T-helper 17 cell (primary cell): ENCODE measurements around the gene THADA. TPM values are rescaled to one million over a fixed set of nuclear protein-coding genes. Genes with fewer than 3 reads are reported as not detected.
A peak's percentile ranks its signal among the peaks of the same experiment; 100 is the strongest.

Experiments
- ATAC-seq: fragments of 150-1000 bp; cut with Tn5 transposase; 2 replicates; pipeline ENCODE4 v1.10.0; 2021; ENCODE audit warnings: mild to moderate bottlenecking, moderate library complexity
- DNase-seq, 3 donors: peaks; one replicate each; pipeline versions ENCODE4 v3.0.0 to v3.0.0-alpha.2; 2020 to 2021
- H3K9me3 ChIP-seq: one replicate; pipeline ENCODE4 v1.7.0; 2013; ENCODE audit warnings: low read length, mild to moderate bottlenecking; ENCODE audit not compliant: control insufficient read depth, poor library complexity, severe bottlenecking
- H3K27ac Mint-ChIP-seq: one replicate; pipeline ENCODE4 v1.8.0; 2022; ENCODE audit warnings: mild to moderate bottlenecking, moderate library complexity, mixed read lengths
- H3K27me3 Mint-ChIP-seq: one replicate; pipeline ENCODE4 v1.8.0; 2022; ENCODE audit warnings: mixed read lengths
- H3K36me3 Mint-ChIP-seq: one replicate; pipeline ENCODE4 v1.8.0; 2022; ENCODE audit warnings: low read depth, mixed read lengths
- H3K4me1 Mint-ChIP-seq: one replicate; pipeline ENCODE4 v1.8.0; 2022; ENCODE audit warnings: mild to moderate bottlenecking, mixed read lengths
- H3K4me3 Mint-ChIP-seq: one replicate; pipeline ENCODE4 v1.8.0; 2022; ENCODE audit warnings: mild to moderate bottlenecking, moderate library complexity, mixed read lengths
- total RNA-seq, 4 donors: library from RNA in 2 of 4; stranded (reverse) in 2 of 4; gene quantifications; one replicate each; pipeline ENCODE4 v1.2.3 and lab custom pipeline; 2022 to 2026

The THADA gene
- total RNA-seq, 2 donors from 2014 or later = 40.1 to 41.0 TPM

DNA sequence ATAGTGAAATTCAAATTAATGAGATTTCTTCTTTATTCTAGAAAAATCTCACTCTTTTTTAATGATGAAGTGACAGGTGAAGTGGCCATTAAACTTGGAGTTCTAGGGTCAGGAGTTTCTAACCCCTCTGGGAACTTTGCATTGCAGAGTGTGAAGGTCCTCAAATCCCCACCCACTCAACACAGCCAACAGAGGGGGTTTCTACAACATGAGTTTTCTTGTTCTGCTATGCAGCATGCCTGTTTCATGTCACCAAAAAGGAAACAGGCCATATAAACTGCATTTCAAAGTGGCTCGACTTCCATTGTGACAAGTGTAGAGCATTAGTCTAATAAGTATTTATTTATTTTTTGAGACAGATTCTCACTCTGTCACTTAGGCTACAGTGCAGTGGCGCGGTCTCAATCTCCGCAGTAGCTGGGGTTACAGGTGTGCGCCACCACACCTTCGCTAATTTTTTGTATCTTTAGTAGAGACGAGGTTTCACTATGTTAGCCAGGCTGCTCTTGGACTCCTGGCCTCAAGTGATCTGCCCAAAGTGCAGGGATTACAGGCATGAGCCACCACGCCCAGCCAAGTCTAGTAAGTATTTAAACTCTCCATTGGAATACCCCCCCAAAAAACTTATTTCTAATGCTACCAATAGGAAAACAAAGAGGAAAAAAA is 223.3 kb downstream of the THADA start:
- H3K9me3 ChIP-seq = no peaks in the 10 kb centered on the region
- peaks cover 3% of the 10 kb centered on the region for H3K36me3 Mint-ChIP-seq
- no peak overlapping the region for H3K4me3 Mint-ChIP-seq
- ATAC-seq (no peak), DNase-seq (no peak)
- H3K27ac Mint-ChIP-seq = no peak overlapping the region
- H3K27me3 Mint-ChIP-seq = no peaks in the 10 kb centered on the region
- peaks cover 13% of the 10 kb centered on the region for H3K4me1 Mint-ChIP-seq

DNA sequence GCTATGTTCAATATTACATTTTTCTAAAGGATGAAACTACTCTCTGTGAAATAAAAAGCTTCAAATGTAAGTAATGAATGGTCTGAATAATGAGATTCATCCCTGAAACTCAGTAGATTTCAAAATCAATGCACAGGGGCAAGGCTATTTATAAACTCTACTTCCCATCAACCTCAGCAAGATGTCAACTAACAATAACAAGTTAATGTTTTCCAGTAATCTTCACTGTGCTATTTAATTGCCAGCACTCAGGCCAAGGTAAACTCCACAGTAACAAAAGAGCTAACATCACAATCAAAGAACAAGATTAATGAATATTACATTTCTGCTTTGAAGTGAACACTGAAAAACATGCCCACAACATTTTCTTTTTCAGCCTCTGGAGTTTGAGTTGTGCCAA is 225.1 kb downstream of the THADA start:
- Mint-ChIP-seq H3K4me3 (no peak overlapping the region), H3K4me1 (peaks cover 20% of the 10 kb centered on the region), H3K36me3 (peaks cover 3% of the 10 kb centered on the region), H3K27me3 (no peaks in the 10 kb centered on the region), H3K27ac (no peak overlapping the region)
- DNase-seq = no peak
- ATAC-seq = no peak
- no peaks in the 10 kb centered on the region for H3K9me3 ChIP-seq

- Mint-ChIP-seq H3K4me1 (peaks cover 18% of the 10 kb centered on the region), H3K27ac (peak overlapping the region; percentile 1), H3K27me3 (no peaks in the 10 kb centered on the region), H3K4me3 (no peak overlapping the region), H3K36me3 (peaks cover 3% of the 10 kb centered on the region)
- no peaks in the 10 kb centered on the region for H3K9me3 ChIP-seq
- ATAC-seq (no peak), DNase-seq (no peak)
These were observed 225.7 kb downstream of the THADA start for GRCh38 chr2:43370146-43370545.

GRCh38 chr2:43368483-43369385 is 227.1 kb downstream of the THADA start:
- no peaks in the 10 kb centered on the region for H3K9me3 ChIP-seq
- no peaks in the 10 kb centered on the region for H3K27me3 Mint-ChIP-seq
- no peak overlapping the region for H3K27ac Mint-ChIP-seq
- ATAC-seq (no peak), DNase-seq (no peak)
- peaks cover 5% of the 10 kb centered on the region for H3K36me3 Mint-ChIP-seq
- H3K4me3 Mint-ChIP-seq = no peak overlapping the region
- peaks cover 18% of the 10 kb centered on the region for H3K4me1 Mint-ChIP-seq

DNA sequence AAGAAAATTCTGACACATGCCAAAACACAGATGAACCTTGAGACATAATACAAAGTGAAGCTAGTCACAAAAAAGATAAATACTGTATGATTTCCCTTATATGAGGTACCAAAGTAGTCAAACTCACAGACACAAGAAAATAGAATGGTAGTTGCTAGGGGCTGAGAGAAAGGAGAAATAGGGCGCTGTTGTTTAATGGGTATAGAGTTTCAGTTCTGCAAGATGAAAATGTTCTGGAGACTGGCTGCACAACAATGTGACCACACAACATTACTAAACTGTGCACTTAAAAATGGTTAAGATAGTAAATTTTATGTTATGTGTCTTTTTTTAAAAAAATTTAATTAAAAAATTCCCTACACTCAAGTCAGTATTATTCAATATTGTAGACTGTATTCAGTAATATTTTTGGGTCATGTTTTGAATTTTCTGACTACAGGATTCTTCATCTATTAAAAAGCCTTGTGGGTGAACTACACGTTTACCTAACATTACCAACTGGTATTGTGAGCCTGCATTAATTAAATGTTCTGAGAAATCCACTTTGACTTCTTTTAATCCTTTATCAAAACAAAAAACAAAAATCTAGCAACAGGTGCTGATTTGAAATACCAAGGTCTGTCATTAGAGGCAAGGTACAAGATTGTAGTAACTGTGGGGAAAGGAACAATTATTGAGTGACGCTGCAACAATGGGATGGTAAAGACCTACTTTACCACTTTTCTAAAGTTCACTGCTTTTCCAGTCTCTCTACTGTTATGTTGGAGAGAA is 228.6 kb downstream of the THADA start:
- H3K4me3 Mint-ChIP-seq = no peak overlapping the region

GRCh38 chr2:43363120-43363519 is 232.7 kb downstream of the THADA start:
- no peak overlapping the region for H3K27ac Mint-ChIP-seq
- H3K36me3 Mint-ChIP-seq = peaks cover 2% of the 10 kb centered on the region
- ATAC-seq = no peak
- no peaks in the 10 kb centered on the region for H3K27me3 Mint-ChIP-seq
- no peak for DNase-seq
- H3K9me3 ChIP-seq = no peaks in the 10 kb centered on the region
- no peak overlapping the region for H3K4me3 Mint-ChIP-seq
- peaks cover 13% of the 10 kb centered on the region for H3K4me1 Mint-ChIP-seq

More for the DNA sequence above, 228.6 kb downstream of the THADA start:
- no peak overlapping the region for H3K27ac Mint-ChIP-seq
- ATAC-seq = no peak
- no peaks in the 10 kb centered on the region for H3K9me3 ChIP-seq
- no peak for DNase-seq
- peaks cover 5% of the 10 kb centered on the region for H3K36me3 Mint-ChIP-seq
- H3K4me1 Mint-ChIP-seq = peaks cover 16% of the 10 kb centered on the region
- no peaks in the 10 kb centered on the region for H3K27me3 Mint-ChIP-seq

- ATAC-seq (no peak), DNase-seq (no peak)
- peaks cover 2% of the 10 kb centered on the region for H3K36me3 Mint-ChIP-seq
- no peaks in the 10 kb centered on the region for H3K9me3 ChIP-seq
- no peak overlapping the region for H3K4me3 Mint-ChIP-seq
- H3K4me1 Mint-ChIP-seq = peaks cover 6% of the 10 kb centered on the region
- H3K27ac Mint-ChIP-seq = no peak overlapping the region
- H3K27me3 Mint-ChIP-seq = no peaks in the 10 kb centered on the region
These were observed 234.6 kb downstream of the THADA start for GRCh38 chr2:43361286-43361685.

GRCh38 chr2:43360137-43360536 is 235.7 kb downstream of the THADA start:
- Mint-ChIP-seq H3K27ac (no peak overlapping the region), H3K27me3 (no peaks in the 10 kb centered on the region), H3K4me3 (no peak overlapping the region), H3K4me1 (peaks cover 4% of the 10 kb centered on the region), H3K36me3 (peaks cover 2% of the 10 kb centered on the region)
- ATAC-seq = no peak
- H3K9me3 ChIP-seq = no peaks in the 10 kb centered on the region
- DNase-seq = no peak

DNA sequence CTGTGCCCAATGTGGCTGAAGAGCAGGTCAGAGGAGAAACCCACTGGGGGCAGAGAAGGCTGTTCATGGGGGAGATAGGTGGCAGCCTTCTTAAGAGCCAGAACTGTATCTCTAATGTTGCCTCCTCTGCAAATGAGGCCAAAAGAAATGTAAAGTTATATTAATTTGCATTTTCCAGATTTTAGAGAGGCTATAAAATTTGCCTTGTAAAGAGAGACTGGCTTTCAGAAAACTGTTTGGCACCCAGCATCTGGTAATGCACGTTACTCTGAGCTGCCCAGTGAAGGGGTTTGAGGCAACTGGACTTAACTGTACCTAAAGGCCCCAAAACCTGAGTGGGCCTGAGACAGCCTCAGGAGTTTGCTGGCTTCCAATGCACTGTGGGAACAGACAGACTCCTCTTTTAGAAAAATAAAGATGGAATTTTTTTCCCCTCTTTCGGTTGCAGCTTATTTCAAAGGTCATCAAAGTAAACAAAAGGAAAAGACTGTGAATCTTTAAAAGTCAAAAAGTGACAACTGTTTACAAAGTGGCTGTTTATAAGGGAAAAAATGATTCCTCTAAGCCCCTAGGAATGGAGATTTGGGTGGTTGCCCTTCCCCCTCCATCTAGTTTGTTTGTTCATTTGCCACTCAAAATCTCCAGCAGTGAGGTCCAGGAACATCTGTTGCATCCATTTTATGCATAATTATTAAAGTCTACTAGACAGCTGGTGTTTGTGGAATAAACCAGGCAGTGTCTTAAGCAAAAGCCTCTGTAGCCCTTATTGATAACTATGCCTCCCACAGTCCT is 237.2 kb downstream of the THADA start:
- no peak for DNase-seq

DNA sequence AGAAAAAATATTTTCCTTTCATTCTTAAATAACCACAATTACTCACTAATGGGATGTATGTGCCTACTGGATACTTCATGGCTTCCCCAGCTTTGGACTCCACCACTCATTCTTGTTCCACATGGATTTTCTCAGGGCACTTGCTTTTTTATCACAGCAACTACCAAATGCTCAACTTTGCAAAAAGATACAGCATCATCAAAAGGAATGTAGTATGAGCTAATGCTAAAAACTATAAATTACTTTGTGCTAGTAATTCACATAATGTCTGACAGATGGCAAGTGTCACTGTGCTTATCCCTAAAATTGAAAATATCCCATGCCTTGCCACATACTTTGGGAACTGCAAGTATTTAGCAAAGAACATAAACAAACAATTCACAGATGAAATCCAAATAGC is 239.1 kb downstream of the THADA start:
- DNase-seq (no peak), ATAC-seq (no peak)
- Mint-ChIP-seq H3K27me3 (no peaks in the 10 kb centered on the region), H3K36me3 (no peaks in the 10 kb centered on the region), H3K4me1 (peaks cover 4% of the 10 kb centered on the region), H3K4me3 (no peak overlapping the region), H3K27ac (no peak overlapping the region)
- H3K9me3 ChIP-seq = no peaks in the 10 kb centered on the region

More for the DNA sequence above, 237.2 kb downstream of the THADA start:
- Mint-ChIP-seq H3K27ac (no peak overlapping the region), H3K4me1 (peaks cover 4% of the 10 kb centered on the region), H3K27me3 (no peaks in the 10 kb centered on the region), H3K36me3 (no peaks in the 10 kb centered on the region), H3K4me3 (no peak overlapping the region)
- ATAC-seq = no peak
- H3K9me3 ChIP-seq = no peaks in the 10 kb centered on the region

GRCh38 chr2:43355399-43355798 is 240.4 kb downstream of the THADA start:
- Mint-ChIP-seq H3K4me1 (peaks cover under 1% of the 10 kb centered on the region), H3K27ac (no peak overlapping the region), H3K36me3 (no peaks in the 10 kb centered on the region), H3K27me3 (no peaks in the 10 kb centered on the region), H3K4me3 (no peak overlapping the region)
- ATAC-seq (no peak), DNase-seq (no peak)
- H3K9me3 ChIP-seq = no peaks in the 10 kb centered on the region

DNA sequence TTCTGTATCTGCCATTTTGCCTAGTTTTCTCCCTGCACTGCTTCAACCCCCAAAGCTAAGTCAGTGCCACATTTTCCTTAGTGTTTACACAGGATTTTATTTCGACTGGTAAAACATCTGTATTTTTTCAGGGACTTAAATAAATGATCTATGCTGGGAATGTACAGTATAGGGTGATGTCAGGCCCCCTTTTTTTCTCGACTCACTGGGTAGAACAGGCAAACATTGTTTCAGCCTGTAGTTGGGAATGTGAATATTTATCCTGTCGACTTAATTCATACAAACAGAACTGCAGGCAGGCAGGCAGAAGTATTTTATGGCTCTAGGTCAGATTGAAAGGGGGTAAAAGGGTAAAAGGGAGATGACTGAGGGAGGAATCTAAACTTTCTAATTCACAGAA is 245.9 kb downstream of the THADA start:
- Mint-ChIP-seq H3K4me1 (peaks cover 8% of the 10 kb centered on the region), H3K27ac (no peak overlapping the region), H3K27me3 (no peaks in the 10 kb centered on the region), H3K4me3 (no peak overlapping the region), H3K36me3 (peaks cover 5% of the 10 kb centered on the region)
- ATAC-seq = no peak
- H3K9me3 ChIP-seq = no peaks in the 10 kb centered on the region
- no peak for DNase-seq
